AG04449 (cell line): Measurements from ENCODE around the gene PPP1R12A.

Experiments
- CTCF ChIA-PET: fragments of 350-600 bp; formaldehyde crosslinking; extraction: SDS; loops from one replicate; lab custom pipeline; 2021; ENCODE audit warnings: antibody characterized with exemption; lab: Yijun Ruan, JAX
- POLR2A ChIA-PET: fragments of 400-600, 350-600 bp; formaldehyde crosslinking; extraction: SDS; loops from one replicate; lab custom pipeline; 2020; ENCODE audit warnings: antibody characterized with exemption, inconsistent platforms; lab: Yijun Ruan, JAX
- DNase-seq: peaks from one replicate; pipeline ENCODE4 v3.0.0-alpha.2; 2010; ENCODE audit warnings: low read depth, low spot score
- H3K4me3 ChIP-seq: 2 replicates; pipeline ENCODE4 v1.5.1; 2011; ENCODE audit warnings: low read depth, mild to moderate bottlenecking, control low read depth, low read length
- CTCF ChIP-seq: IDR thresholded peaks from one replicate; pipeline ENCODE4 v1.5.1; 2011; ENCODE audit warnings: mild to moderate bottlenecking, moderate library complexity, low read length, control low read depth, inconsistent platforms; ENCODE audit not compliant: insufficient read depth; ENCODE audit errors: missing control alignments

Gene PPP1R12A

GRCh38 chr12:79901506-79901905, 33.4 kb downstream of the PPP1R12A start:
- CTCF ChIA-PET = interaction anchor here (0.9 to 1.5 kb wide), 3 partner anchors 23 to 294 kb away, joined by 3 read pairs; no protein-coding TSS in a partner anchor
- TF ChIP-seq CTCF = no peak
- H3K4me3 ChIP-seq = no peak overlapping the region
- POLR2A ChIA-PET = no interaction called here
- DNase-seq = no peak

DNA sequence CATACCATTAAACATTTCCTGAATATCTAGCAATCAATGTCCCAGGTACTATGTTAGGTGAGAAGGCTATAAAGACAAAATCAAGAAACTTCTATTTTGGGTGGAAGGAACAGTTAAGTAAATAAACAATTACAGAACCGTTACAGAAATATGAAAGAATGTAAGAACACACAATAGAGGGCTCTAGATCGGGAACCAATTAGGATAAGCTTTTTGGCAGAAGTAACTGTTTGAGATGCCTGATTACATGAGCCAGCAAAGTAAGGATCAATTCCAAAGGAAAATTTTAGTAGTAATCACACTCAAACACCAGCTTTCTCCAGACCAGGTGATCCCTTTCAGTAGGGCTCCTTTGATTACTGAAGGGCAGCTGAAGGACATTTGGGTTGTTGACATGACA, 33.9 kb downstream of the PPP1R12A start:
- ChIA-PET CTCF (interaction anchor here (0.9 to 1.5 kb wide), 3 partner anchors 24 to 294 kb away, joined by 3 read pairs; no protein-coding TSS in a partner anchor), POLR2A (no interaction called here)
- TF ChIP-seq CTCF = no peak
- no peak for DNase-seq
- no peak overlapping the region for H3K4me3 ChIP-seq

GRCh38 chr12:79900199-79900598, 34.7 kb downstream of the PPP1R12A start:
- H3K4me3 ChIP-seq = no peak overlapping the region
- DNase-seq = no peak
- POLR2A ChIA-PET = no interaction called here
- CTCF ChIA-PET = interaction anchor here (1.5 kb wide), 1 partner anchor 295 kb away, joined by 3 read pairs; no protein-coding TSS in a partner anchor
- TF ChIP-seq CTCF = no peak

GRCh38 chr12:79897617-79898016, 37.3 kb downstream of the PPP1R12A start:
- H3K4me3 ChIP-seq = no peak overlapping the region
- ChIA-PET CTCF (interaction anchor here (0.6 kb wide), 1 partner anchor 13 kb away, joined by 3 read pairs; no protein-coding TSS in a partner anchor), POLR2A (no interaction called here)
- no peak for TF ChIP-seq CTCF
- DNase-seq = peak; percentile 66

DNA sequence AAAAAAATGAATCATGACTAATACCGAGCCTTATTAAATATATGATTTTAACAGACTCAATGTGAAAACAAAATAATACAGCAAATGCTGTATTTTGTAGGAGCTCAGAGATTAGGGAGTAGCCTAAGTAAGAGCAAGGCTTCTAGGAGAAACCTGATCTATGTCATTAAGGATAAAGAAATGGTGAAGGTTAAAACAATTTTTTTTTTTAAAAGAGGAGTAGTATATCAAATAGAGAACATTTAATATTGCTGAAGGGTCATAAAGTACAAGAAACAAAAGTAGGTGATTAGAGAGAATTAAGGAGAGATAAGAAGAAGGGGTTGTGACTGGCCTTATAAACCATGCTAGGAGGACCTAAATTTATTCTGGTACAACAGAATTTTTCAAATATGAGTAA, 39.1 kb downstream of the PPP1R12A start:
- ChIA-PET CTCF (interaction anchor here (2.0 kb wide), 1 partner anchor 9 kb away, joined by 20 read pairs; no protein-coding TSS in a partner anchor), POLR2A (no interaction called here)
- DNase-seq = no peak
- no peak for TF ChIP-seq CTCF
- H3K4me3 ChIP-seq = no peak overlapping the region

- ChIA-PET CTCF (interaction anchor here (1.2 to 2.0 kb wide), 3 partner anchors 9 to 475 kb away, joined by 3 to 20 read pairs (median 6); no protein-coding TSS in a partner anchor), POLR2A (no interaction called here)
- no peak for DNase-seq
- TF ChIP-seq CTCF = no peak
- H3K4me3 ChIP-seq = no peak overlapping the region
Observed at GRCh38 chr12:79895071-79895470, 39.8 kb downstream of the PPP1R12A start.
